ENCODE measurements around the gene UROD.
A peak's percentile ranks its signal among the peaks of the same experiment; 100 is the strongest.
"Not testable (repeated sequence)": the region's sequence is repeated elsewhere in the genome, so short reads cannot be mapped to it uniquely, and the experiment has no call there.

UROD gene

GRCh38 chr1:45011837-45012638, at the start of gene UROD:
UROD (plus strand) TSS chr1:45012254; CDS start chr1:45012266, 12 bp downstream.
- H3K9me3 Mint-ChIP-seq, result no peaks in the 10 kb centered on the region
- peak; percentile 86 to 94 for DNase-seq

GRCh38 chr1:44962729-44963128, 49.3 kb upstream of the UROD start:
- Mint-ChIP-seq H3K4me1 (no peaks in the 10 kb centered on the region), H3K27me3 (no peaks in the 10 kb centered on the region), H3K9me3 (no peaks in the 10 kb centered on the region), H3K4me3 (no peak overlapping the region), H3K27ac (no peak overlapping the region)
- DNase-seq, result no peak
- ATAC-seq, result no peak

More at GRCh38 chr1:45011837-45012638, at the start of gene UROD:
- Mint-ChIP-seq H3K4me1 (peaks cover 50% of the 10 kb centered on the region), H3K27ac (peak within 1 kb of the TSS; percentile 65 to 93), H3K4me3 (peak within 1 kb of the TSS; percentile 88 to 95), H3K27me3 (no peaks in the 10 kb centered on the region)
- ATAC-seq, result peak; percentile 82

- H3K27me3 Mint-ChIP-seq, result no peaks in the 10 kb centered on the region
- DNase-seq (no peak), ATAC-seq (no peak)
- H3K27ac Mint-ChIP-seq, result no peak overlapping the region
- H3K9me3 Mint-ChIP-seq, result no peaks in the 10 kb centered on the region
- H3K4me1 Mint-ChIP-seq, result no peaks in the 10 kb centered on the region
- H3K4me3 Mint-ChIP-seq, result no peak overlapping the region
Measured at GRCh38 chr1:44964396-44964795, 47.7 kb upstream of the UROD start.

- DNase-seq (no peak), ATAC-seq (no peak)
- no peaks in the 10 kb centered on the region for H3K27me3 Mint-ChIP-seq
- no peak overlapping the region for H3K4me3 Mint-ChIP-seq
- peaks cover 9% of the 10 kb centered on the region for H3K4me1 Mint-ChIP-seq
- no peaks in the 10 kb centered on the region for H3K9me3 Mint-ChIP-seq
- H3K27ac Mint-ChIP-seq, result no peak overlapping the region
Measured at GRCh38 chr1:44970317-44970716, 41.7 kb upstream of the UROD start.

GRCh38 chr1:44973645-44974044, 38.4 kb upstream of the UROD start:
- H3K9me3 Mint-ChIP-seq, result no peaks in the 10 kb centered on the region
- H3K27me3 Mint-ChIP-seq, result no peaks in the 10 kb centered on the region
- H3K27ac Mint-ChIP-seq, result no peak overlapping the region
- DNase-seq (no peak), ATAC-seq (no peak)
- H3K4me1 Mint-ChIP-seq, result peaks cover 16% of the 10 kb centered on the region
- no peak overlapping the region for H3K4me3 Mint-ChIP-seq

- H3K4me3 Mint-ChIP-seq, result no peak overlapping the region
- H3K27me3 Mint-ChIP-seq, result no peaks in the 10 kb centered on the region
- ATAC-seq (no peak), DNase-seq (no peak)
- peaks cover 16% of the 10 kb centered on the region for H3K4me1 Mint-ChIP-seq
- H3K27ac Mint-ChIP-seq, result peak overlapping the region in 1 of 2 donors; percentile 66
- no peaks in the 10 kb centered on the region for H3K9me3 Mint-ChIP-seq
Measured at GRCh38 chr1:44976252-44976651, 35.8 kb upstream of the UROD start.

GRCh38 chr1:44977372-44977771, 34.7 kb upstream of the UROD start:
- H3K4me3 Mint-ChIP-seq, H3K27ac Mint-ChIP-seq, DNase-seq, H3K27me3 Mint-ChIP-seq, ATAC-seq, H3K9me3 Mint-ChIP-seq: not testable (repeated sequence)
- H3K4me1 Mint-ChIP-seq, result peaks cover 16% of the 10 kb centered on the region

GRCh38 chr1:44985747-44986359, 26.2 kb upstream of the UROD start:
- Mint-ChIP-seq H3K27me3 (no peaks in the 10 kb centered on the region), H3K4me3 (peak overlapping the region; percentile 96 to 98), H3K27ac (peak overlapping the region; percentile 93 to 95), H3K9me3 (no peaks in the 10 kb centered on the region), H3K4me1 (peaks cover 33% of the 10 kb centered on the region)
- ATAC-seq, result no peak
- no peak for DNase-seq

GRCh38 chr1:44988531-44989156, 23.4 kb upstream of the UROD start:
- H3K4me3 Mint-ChIP-seq, result no peak overlapping the region
- H3K27me3 Mint-ChIP-seq, result no peaks in the 10 kb centered on the region
- peaks cover 26% of the 10 kb centered on the region for H3K4me1 Mint-ChIP-seq
- no peak overlapping the region for H3K27ac Mint-ChIP-seq
- DNase-seq, result no peak
- ATAC-seq, result no peak
- H3K9me3 Mint-ChIP-seq, result no peaks in the 10 kb centered on the region

- Mint-ChIP-seq H3K27ac (peak overlapping the region in 1 of 2 donors; percentile 34), H3K4me3 (no peak overlapping the region), H3K27me3 (no peaks in the 10 kb centered on the region), H3K9me3 (no peaks in the 10 kb centered on the region), H3K4me1 (no peaks in the 10 kb centered on the region)
- ATAC-seq, result no peak
- DNase-seq, result no peak
Measured at GRCh38 chr1:44994309-44994898, 17.6 kb upstream of the UROD start.

- Mint-ChIP-seq H3K27ac (peak overlapping the region in 1 of 2 donors; percentile 19), H3K9me3 (no peaks in the 10 kb centered on the region), H3K4me1 (peaks cover 4% of the 10 kb centered on the region), H3K27me3 (no peaks in the 10 kb centered on the region), H3K4me3 (no peak overlapping the region)
- ATAC-seq, result no peak
- no peak for DNase-seq
Measured at GRCh38 chr1:44995467-44996238, 16.4 kb upstream of the UROD start.

GRCh38 chr1:44999232-44999631, 12.8 kb upstream of the UROD start:
- no peak overlapping the region for H3K27ac Mint-ChIP-seq
- H3K4me3 Mint-ChIP-seq, result no peak overlapping the region
- ATAC-seq, result no peak
- peaks cover 11% of the 10 kb centered on the region for H3K4me1 Mint-ChIP-seq
- no peaks in the 10 kb centered on the region for H3K9me3 Mint-ChIP-seq
- H3K27me3 Mint-ChIP-seq, result no peaks in the 10 kb centered on the region
- no peak for DNase-seq

- ATAC-seq (peak; percentile 42), DNase-seq (no peak)
- Mint-ChIP-seq H3K4me3 (no peak overlapping the region), H3K27ac (peak overlapping the region in 1 of 2 donors; percentile 22), H3K27me3 (no peaks in the 10 kb centered on the region), H3K9me3 (no peaks in the 10 kb centered on the region), H3K4me1 (peaks cover 11% of the 10 kb centered on the region)
Measured at GRCh38 chr1:45001011-45001481, 11.0 kb upstream of the UROD start.

- H3K27me3 Mint-ChIP-seq, H3K9me3 Mint-ChIP-seq, ATAC-seq, H3K27ac Mint-ChIP-seq, H3K4me3 Mint-ChIP-seq, DNase-seq: not testable (repeated sequence)
- H3K4me1 Mint-ChIP-seq, result peaks cover 11% of the 10 kb centered on the region
Measured at GRCh38 chr1:45001576-45001975, 10.5 kb upstream of the UROD start.
